Activated naive CD4-positive, alpha-beta T cell treated with anti-CD3 and anti-CD28 coated beads for 36 hours (primary cell): ENCODE measurements around the gene VSTM1. TPM values are rescaled to one million over a fixed set of nuclear protein-coding genes. Genes with fewer than 3 reads are reported as not detected.

Experiments used
- CTCF ChIA-PET: fragments of 350-600 bp; sonication (Branson Sonifier 250); formaldehyde crosslinking; loops from one replicate; lab custom pipeline; 2021; ENCODE audit warnings: antibody characterized with exemption; lab: Charles Lee
- DNase-seq: peaks from one replicate; pipeline ENCODE4 v3.0.0-alpha.2; 2020
- H3K27ac Mint-ChIP-seq: one replicate; pipeline ENCODE4 v1.8.0; 2021; ENCODE audit warnings: mild to moderate bottlenecking, mixed read lengths
- H3K27me3 Mint-ChIP-seq: one replicate; pipeline ENCODE4 v1.8.0; 2021; ENCODE audit warnings: low read depth, mixed read lengths
- H3K36me3 Mint-ChIP-seq: one replicate; pipeline ENCODE4 v1.8.0; 2021; ENCODE audit warnings: low read depth, mixed read lengths
- H3K4me1 Mint-ChIP-seq: one replicate; pipeline ENCODE4 v1.8.0; 2021; ENCODE audit warnings: low read depth, mixed read lengths
- H3K4me3 Mint-ChIP-seq: one replicate; pipeline ENCODE4 v1.8.0; 2021; ENCODE audit warnings: mild to moderate bottlenecking, moderate library complexity, mixed read lengths
- H3K9me3 Mint-ChIP-seq: one replicate; pipeline ENCODE4 v1.8.0; 2021; ENCODE audit warnings: mixed read lengths
- intact Hi-C: fragments of 100-400 bp; cut with micrococcal nuclease; formaldehyde crosslinking; loops from one replicate; pipeline ENCODE4 v1.15.1; 2023
- total RNA-seq, 2 experiments: library from RNA; stranded (reverse); gene quantifications; one replicate each; pipeline ENCODE4 v1.2.3, GENCODE V29; 2021

VSTM1 gene
- total RNA-seq, 2 experiments from 2014 or later = not detected

DNA sequence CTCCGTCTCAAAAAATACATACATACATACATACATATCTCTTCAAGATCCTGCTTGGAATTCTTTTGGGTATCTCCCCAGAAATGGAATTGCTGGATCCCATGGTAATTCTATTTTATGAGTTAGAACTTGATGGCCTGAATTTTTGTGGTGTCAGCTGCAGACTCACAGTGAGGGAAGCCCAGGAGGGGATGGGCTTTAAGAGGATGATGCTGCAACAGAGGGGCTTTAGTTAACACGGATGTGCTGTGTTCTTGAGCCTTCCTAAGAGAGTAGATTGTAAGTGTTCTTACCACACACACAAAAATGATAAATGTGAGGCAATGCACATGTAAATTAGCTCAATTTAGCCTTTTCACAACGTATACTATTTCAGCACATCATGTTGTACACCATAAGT lies 40.5 kb downstream of the VSTM1 start:
- Mint-ChIP-seq H3K9me3 (no peaks in the 10 kb centered on the region), H3K4me1 (peaks cover 2% of the 10 kb centered on the region), H3K4me3 (no peak overlapping the region), H3K27ac (no peak overlapping the region), H3K36me3 (no peaks in the 10 kb centered on the region), H3K27me3 (peaks cover 33% of the 10 kb centered on the region)
- CTCF ChIA-PET = interaction anchor here (0.6 to 3.3 kb wide), 13 partner anchors 15 to 369 kb away, joined by 3 to 18 read pairs (median 4); no protein-coding TSS in a partner anchor
- intact Hi-C loops = loop anchor here (5.0 kb wide), 1 partner anchor 826 kb away; no protein-coding TSS in a partner anchor
- no peak for DNase-seq

DNA sequence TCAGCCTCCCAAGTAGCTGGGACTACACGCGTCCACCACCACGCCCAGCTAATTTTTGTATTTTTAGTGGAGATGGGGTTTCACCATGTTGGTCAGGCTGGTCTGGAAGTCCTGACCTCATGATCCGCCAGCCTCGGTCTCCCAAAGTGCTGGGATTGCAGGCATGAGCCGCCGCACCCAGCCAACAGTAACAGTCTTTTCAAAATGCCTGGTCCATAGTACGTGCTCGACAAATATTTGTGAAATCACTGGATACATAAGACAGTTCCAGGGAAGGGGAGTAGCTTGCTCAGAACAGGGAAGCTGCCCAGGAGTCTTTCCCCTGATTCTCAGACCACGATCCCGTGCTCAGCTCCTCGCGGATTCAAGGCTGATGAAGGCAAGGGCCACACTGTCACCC lies 41.8 kb downstream of the VSTM1 start:
- CTCF ChIA-PET = no interaction called here
- intact Hi-C loops = loop anchor here (5.0 kb wide), 1 partner anchor 825 kb away; no protein-coding TSS in a partner anchor

DNA sequence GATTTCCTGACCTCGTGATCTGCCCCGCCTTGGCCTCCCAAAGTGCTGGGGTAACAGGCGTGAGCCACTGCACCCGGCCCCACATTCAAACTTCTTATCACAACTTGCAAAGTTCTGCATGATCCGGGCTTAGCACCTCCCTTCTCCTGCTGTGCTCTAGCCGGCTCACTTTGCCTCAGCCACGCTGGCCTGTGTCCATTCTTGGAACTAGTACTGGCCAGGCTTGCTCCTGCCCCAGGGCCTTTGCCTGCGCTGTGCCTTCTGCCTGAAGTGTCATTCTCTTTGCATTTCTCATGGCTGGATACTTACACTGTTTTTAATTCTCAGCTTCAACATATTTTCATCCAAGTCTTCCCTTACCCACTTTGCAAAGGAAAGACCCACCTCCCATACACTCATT lies 42.3 kb downstream of the VSTM1 start:
- Mint-ChIP-seq H3K9me3 (no peaks in the 10 kb centered on the region), H3K27ac (no peak overlapping the region), H3K4me1 (peaks cover 2% of the 10 kb centered on the region), H3K4me3 (no peak overlapping the region), H3K36me3 (no peaks in the 10 kb centered on the region), H3K27me3 (peaks cover 38% of the 10 kb centered on the region)
- CTCF ChIA-PET = interaction anchor here (0.7 kb wide), 1 partner anchor 70 kb away, joined by 3 read pairs; no protein-coding TSS in a partner anchor
- intact Hi-C loops = loop anchor here (5.0 kb wide), 1 partner anchor 824 kb away; no protein-coding TSS in a partner anchor
- DNase-seq = no peak

More for the DNA sequence above, 41.8 kb downstream of the VSTM1 start:
- H3K27ac Mint-ChIP-seq = no peak overlapping the region
- peaks cover 39% of the 10 kb centered on the region for H3K27me3 Mint-ChIP-seq
- no peaks in the 10 kb centered on the region for H3K9me3 Mint-ChIP-seq
- no peak for DNase-seq
- no peaks in the 10 kb centered on the region for H3K36me3 Mint-ChIP-seq
- peaks cover 2% of the 10 kb centered on the region for H3K4me1 Mint-ChIP-seq
- H3K4me3 Mint-ChIP-seq = no peak overlapping the region

DNA sequence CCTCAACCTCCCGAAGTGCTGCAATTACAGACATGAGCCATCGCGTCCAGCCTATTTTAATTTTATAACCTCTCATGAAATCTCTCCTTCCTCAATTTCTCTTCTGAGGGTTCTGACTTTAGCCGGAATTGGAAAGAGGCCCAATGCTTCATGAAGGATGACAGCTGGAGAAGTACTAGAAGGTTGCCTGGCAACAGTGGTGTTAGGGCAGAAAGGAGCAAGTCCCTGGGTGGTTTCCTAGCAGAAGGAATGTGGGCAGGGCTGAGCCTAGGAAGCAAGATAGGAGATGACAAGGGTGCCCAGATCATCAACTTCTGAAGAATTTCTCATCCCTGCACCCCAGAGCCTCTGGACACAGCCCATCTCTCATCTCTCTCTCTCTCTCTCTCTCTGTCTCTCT lies 46.4 kb downstream of the VSTM1 start:
- Mint-ChIP-seq H3K9me3 (no peaks in the 10 kb centered on the region), H3K27me3 (peaks cover 33% of the 10 kb centered on the region), H3K36me3 (no peaks in the 10 kb centered on the region), H3K27ac (no peak overlapping the region), H3K4me1 (no peaks in the 10 kb centered on the region), H3K4me3 (no peak overlapping the region)
- CTCF ChIA-PET = no interaction called here
- intact Hi-C loops = no loop called here
- no peak for DNase-seq

DNA sequence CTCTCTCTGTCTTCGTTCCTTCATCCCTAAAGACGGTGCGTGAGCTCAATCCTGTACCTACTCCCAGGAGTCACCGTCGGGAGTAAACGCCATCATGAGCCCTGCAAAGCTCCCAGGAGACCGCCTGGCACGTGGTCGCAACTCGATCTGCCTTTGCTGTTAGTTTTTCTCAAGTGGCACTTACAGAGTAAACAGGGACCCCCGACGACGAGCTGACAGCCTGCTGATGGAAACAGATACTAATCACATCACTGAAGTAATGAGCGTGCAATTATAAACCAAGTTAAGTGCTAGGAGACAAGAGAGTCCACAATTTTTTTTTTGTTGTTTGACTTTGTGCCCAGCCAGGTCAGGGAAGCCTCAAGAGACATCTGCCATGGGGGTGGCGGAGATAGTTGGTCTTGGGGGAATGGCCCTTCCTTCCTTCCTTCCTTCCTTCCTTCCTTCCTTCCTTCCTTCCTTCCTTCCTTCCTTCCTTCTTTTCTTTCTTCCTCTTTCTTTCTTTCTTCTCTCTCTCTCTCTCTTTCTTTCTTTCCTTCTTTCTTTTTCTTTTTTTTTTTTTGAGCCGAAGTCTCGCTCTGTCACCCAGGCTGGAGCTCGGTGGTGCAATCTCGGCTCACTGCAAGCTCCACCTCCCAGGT lies 48.7 kb downstream of the VSTM1 start:
- Mint-ChIP-seq H3K4me1 (no peaks in the 10 kb centered on the region), H3K36me3 (no peaks in the 10 kb centered on the region), H3K27me3 (peaks cover 28% of the 10 kb centered on the region), H3K9me3 (no peaks in the 10 kb centered on the region), H3K4me3 (no peak overlapping the region), H3K27ac (no peak overlapping the region)
- intact Hi-C loops = no loop called here
- CTCF ChIA-PET = interaction anchor here (0.6 kb wide), 1 partner anchor 15 kb away, joined by 3 read pairs; no protein-coding TSS in a partner anchor
- no peak for DNase-seq

DNA sequence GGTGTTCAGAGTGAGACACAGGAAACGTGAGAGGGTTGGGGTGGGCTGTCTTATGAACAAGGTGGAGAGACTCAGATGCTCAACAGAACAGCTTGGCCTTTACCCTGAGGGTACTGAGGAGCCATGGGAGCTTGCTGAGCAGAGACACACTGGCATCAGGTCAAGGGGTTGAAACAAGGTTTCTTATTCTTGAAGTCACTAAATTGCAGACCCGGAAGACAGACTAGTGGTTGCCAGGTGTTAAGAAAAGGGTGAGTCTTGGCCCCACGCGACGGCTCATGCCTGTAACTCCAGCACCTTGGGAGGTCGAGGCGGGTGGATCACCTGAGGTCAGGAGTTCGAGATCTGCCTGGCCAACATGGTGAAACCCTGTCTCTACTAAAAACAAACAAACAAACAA lies 49.8 kb downstream of the VSTM1 start:
- H3K36me3 Mint-ChIP-seq = no peaks in the 10 kb centered on the region
- no peak overlapping the region for H3K27ac Mint-ChIP-seq
- H3K4me1 Mint-ChIP-seq = no peaks in the 10 kb centered on the region
- DNase-seq = no peak
- peaks cover 28% of the 10 kb centered on the region for H3K27me3 Mint-ChIP-seq
- intact Hi-C loops = no loop called here
- H3K4me3 Mint-ChIP-seq = no peak overlapping the region
- CTCF ChIA-PET = no interaction called here
- no peaks in the 10 kb centered on the region for H3K9me3 Mint-ChIP-seq

DNA sequence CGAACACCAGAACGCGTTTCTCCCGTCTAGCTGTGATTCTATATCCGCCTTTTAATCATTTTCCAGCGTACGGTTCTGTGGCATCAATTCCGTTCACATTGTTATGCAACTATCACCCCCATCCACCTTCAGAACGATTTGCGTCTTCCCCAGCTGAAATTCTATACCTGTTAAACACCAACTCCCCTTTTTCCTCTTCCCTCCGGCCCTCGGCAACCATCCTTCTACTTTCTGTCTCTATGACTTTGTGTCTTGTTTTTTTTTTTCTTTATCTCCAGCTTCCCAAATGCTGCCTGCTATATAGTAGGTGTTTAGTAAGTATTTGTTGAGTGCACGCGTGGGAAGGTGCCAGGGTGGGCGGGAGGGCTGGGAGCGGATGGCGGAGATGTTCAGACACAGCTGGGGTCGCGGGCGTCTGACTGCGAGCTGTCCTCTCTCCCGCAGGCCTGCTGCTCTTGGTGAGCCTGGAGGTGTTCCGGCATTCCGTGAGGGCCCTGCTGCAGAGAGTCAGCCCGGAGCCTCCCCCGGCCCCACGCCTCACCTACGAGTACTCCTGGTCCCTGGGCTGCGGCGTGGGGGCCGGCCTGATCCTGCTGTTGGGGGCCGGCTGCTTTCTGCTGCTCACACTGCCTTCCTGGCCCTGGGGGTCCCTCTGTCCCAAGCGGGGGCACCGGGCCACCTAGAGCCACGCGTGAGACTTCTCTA lies 52.0 kb downstream of the VSTM1 start:
- Mint-ChIP-seq H3K27me3 (peaks cover 26% of the 10 kb centered on the region), H3K36me3 (no peaks in the 10 kb centered on the region), H3K4me3 (no peak overlapping the region), H3K4me1 (no peaks in the 10 kb centered on the region), H3K9me3 (no peaks in the 10 kb centered on the region), H3K27ac (no peak overlapping the region)
- no peak for DNase-seq
- intact Hi-C loops = no loop called here
- CTCF ChIA-PET = interaction anchor here (0.9 kb wide), 1 partner anchor 13 kb away, joined by 3 read pairs; no protein-coding TSS in a partner anchor

DNA sequence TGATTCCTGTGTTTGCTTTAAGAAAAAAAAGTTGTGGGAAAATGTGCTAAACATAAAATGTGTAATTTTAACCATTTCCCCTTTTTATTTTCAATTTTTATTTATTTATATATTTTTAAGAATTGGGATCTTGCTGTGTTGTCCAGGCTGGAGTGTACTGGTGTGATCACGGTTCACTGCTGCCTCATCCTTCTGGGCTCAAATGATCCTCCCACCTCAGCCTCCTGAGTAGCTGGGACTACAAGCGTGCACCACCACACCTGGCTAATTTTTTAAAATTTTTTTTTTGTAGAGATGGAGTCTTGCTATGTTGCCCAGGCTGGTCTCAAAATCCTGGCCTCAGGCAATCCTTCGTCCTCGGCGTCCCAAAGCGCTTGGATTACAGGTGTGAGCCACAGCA lies 53.2 kb downstream of the VSTM1 start:
- H3K27me3 Mint-ChIP-seq = peaks cover 21% of the 10 kb centered on the region
- no peaks in the 10 kb centered on the region for H3K9me3 Mint-ChIP-seq
- no peak overlapping the region for H3K4me3 Mint-ChIP-seq
- intact Hi-C loops = no loop called here
- H3K27ac Mint-ChIP-seq = no peak overlapping the region
- CTCF ChIA-PET = interaction anchor here (0.7 kb wide), 1 partner anchor 221 kb away, joined by 4 read pairs; no protein-coding TSS in a partner anchor
- no peaks in the 10 kb centered on the region for H3K36me3 Mint-ChIP-seq
- no peak for DNase-seq
- H3K4me1 Mint-ChIP-seq = no peaks in the 10 kb centered on the region

DNA sequence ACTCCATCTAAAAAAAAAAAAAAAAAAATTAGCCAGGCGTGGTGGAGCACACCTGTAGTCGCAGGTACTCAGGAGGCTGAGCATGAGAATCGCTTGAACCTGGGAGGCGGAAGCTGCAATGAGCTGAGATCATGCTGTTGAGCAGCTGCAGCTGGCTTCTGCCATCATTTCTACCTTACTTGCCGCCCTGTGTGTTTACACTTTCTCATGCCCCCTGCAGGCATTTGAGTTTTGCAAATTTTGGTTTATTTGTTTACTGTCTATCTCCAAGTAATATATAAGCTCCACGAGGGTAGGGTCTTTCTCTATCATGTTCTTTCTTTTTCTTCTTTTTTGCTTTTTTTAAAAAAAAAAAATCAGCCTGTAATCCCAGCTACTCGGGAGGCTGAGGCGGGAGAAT lies 54.3 kb downstream of the VSTM1 start:
- Mint-ChIP-seq H3K9me3 (no peaks in the 10 kb centered on the region), H3K27me3 (peaks cover 17% of the 10 kb centered on the region), H3K27ac (no peak overlapping the region), H3K36me3 (no peaks in the 10 kb centered on the region), H3K4me3 (no peak overlapping the region), H3K4me1 (no peaks in the 10 kb centered on the region)
- CTCF ChIA-PET = interaction anchor here (1.0 kb wide), 1 partner anchor 17 kb away, joined by 5 read pairs; no protein-coding TSS in a partner anchor
- DNase-seq = no peak
- intact Hi-C loops = no loop called here

DNA sequence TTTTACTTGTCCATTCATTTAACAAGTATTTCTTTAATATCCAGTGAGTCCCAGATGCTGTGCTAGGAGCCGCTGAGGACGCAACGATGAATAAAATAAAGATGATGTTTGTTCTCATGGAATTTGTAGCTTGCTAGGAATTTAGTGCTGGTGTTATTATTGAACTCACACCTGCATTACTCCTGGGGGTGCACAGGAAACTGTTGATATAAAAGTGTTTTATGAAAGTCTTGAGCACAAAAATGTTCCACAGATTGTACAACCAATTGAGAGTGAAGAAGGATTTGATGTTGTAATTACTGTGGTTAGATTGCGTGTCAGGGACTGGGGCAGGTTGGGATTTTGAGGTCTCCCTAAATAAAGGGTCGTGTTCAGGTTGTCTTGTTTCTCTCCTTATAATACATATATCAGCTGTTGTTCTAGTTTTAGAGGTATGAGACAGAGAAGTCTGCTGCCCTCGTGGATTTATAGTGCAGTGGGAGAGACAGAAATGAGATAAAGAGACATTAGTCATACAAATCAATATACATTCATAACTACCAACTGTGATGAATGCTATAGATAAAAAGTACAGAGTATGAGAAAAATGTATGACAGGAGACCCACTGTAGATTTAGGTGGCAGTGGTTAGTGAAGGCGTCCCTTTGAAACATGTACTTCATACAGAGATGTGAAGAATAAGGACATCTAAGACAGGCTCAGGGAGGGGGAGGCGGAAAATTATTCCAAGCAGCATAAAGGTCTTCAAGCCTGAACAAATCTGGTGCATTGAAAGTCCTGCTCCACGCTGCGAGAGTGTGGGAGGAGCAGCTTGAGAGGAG lies 61.0 kb downstream of the VSTM1 start:
- intact Hi-C loops = no loop called here
- H3K27me3 Mint-ChIP-seq = peaks cover 30% of the 10 kb centered on the region
- H3K4me1 Mint-ChIP-seq = no peaks in the 10 kb centered on the region
- no peak for DNase-seq
- no peak overlapping the region for H3K27ac Mint-ChIP-seq
- no peaks in the 10 kb centered on the region for H3K9me3 Mint-ChIP-seq
- CTCF ChIA-PET = no interaction called here
- no peaks in the 10 kb centered on the region for H3K36me3 Mint-ChIP-seq
- no peak overlapping the region for H3K4me3 Mint-ChIP-seq

DNA sequence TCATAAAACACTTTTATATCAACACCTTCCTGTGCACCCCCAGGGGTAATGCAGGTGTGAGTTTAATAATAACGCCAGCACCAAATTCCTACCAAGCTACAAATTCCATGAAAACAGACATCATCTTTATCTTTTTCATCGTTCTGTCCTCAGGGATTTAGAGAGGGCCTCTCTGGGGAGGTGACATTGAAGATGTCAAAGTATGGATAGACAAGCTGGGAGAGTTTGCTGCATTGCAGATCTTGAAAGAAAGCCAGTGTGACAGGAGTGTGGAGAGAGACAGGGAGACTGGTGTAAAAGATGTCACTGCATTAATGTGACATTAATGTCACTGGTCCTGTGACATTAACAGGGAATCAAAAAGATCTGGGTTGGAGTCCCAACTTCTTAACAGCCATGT lies 62.2 kb downstream of the VSTM1 start:
- no peaks in the 10 kb centered on the region for H3K9me3 Mint-ChIP-seq
- DNase-seq = no peak
- H3K27me3 Mint-ChIP-seq = peaks cover 33% of the 10 kb centered on the region
- H3K4me3 Mint-ChIP-seq = no peak overlapping the region
- no peaks in the 10 kb centered on the region for H3K36me3 Mint-ChIP-seq
- CTCF ChIA-PET = interaction anchor here (0.7 kb wide), 1 partner anchor 42 kb away, joined by 5 read pairs; no protein-coding TSS in a partner anchor
- no peaks in the 10 kb centered on the region for H3K4me1 Mint-ChIP-seq
- no peak overlapping the region for H3K27ac Mint-ChIP-seq
- intact Hi-C loops = no loop called here

DNA sequence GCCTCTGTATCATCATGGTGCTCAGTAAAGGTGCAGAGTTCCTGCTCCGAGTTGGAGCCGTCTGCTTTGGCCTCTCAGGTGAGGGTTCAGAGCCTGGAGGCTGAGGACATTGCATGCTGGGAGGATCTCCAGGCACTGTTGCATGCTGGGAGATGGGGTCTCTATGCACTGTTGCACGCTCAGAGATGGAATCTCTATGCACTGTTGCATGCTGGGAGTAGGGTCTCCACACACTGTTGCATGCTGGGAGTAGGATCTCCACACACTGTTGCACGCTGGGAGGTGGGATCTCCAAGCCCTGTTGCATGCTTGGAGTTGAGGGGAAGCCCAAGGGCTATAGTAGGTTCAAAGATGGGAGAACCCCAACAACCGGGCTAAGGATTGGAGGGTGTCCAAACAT lies 64.0 kb downstream of the VSTM1 start:
- Mint-ChIP-seq H3K4me3 (no peak overlapping the region), H3K9me3 (no peaks in the 10 kb centered on the region), H3K27ac (no peak overlapping the region), H3K4me1 (no peaks in the 10 kb centered on the region), H3K27me3 (peaks cover 44% of the 10 kb centered on the region), H3K36me3 (no peaks in the 10 kb centered on the region)
- CTCF ChIA-PET = no interaction called here
- intact Hi-C loops = no loop called here
- DNase-seq = no peak
